GM12878 (cell line): ENCODE measurements around the gene BCAS3. TPM values are rescaled to one million over a fixed set of nuclear protein-coding genes. Genes with fewer than 3 reads are reported as not detected.

Experiments
- IRF4 ChIP-seq: IDR thresholded peaks from 2 replicates; pipeline ENCODE4 v1.6.1; 2011; ENCODE audit warnings: low read depth, low read length
- MTA3 ChIP-seq: IDR thresholded peaks from 2 replicates; pipeline ENCODE4 v1.6.1; 2012; ENCODE audit warnings: low read length, inconsistent platforms, borderline replicate concordance
- POLR2AphosphoS5 ChIP-seq: IDR thresholded peaks from 2 replicates; pipeline ENCODE4 v1.6.1; 2011; ENCODE audit warnings: mild to moderate bottlenecking, low read length, inconsistent platforms
- RFX5 ChIP-seq: IDR thresholded peaks from 2 replicates; pipeline ENCODE4 v1.6.1; 2011; ENCODE audit warnings: low read depth, low read length, improper control_type of control experiment
- polyA plus RNA-seq, 11 experiments: library from polyadenylated mRNA; depleted of rRNA in 4 of 11; unstranded in 6 of 11; stranded (reverse) in 5 of 11; fragments of >200 nt; fragmentation: Nextera tagmentation in 4 of 11; fragmentation: Illumina TruSeq in 1 of 11; extraction: Ambion mirVana in 4 of 11; extraction: Trizol in 1 of 11; gene quantifications; 1 replicate in 1 of 11; 2 replicates in 10 of 11; pipeline versions ENCODE4 v1.2.1 to v1.2.3, GENCODE V29; 2011 to 2016; ENCODE audit warnings: inconsistent platforms in 2 of 11, missing spikeins in 2 of 11, low read depth in 1 of 11
- total RNA-seq, 4 experiments: library from RNA; depleted of rRNA in 3 of 4; stranded (reverse); fragments of >200 nt in 3 of 4; fragmentation: Illumina TruSeq in 1 of 4; extraction: Trizol in 1 of 4; gene quantifications; 2 replicates each; pipeline versions ENCODE4 v1.2.1 to v1.2.3, GENCODE V29; 2013 to 2021
- TF ChIP-seq, protein P1 (sequence below): fragments of 450-650 bp; IDR thresholded peaks from 2 replicates; pipeline ENCODE4 v1.6.1; 2016; ENCODE audit warnings: mild to moderate bottlenecking, moderate library complexity, borderline replicate concordance
- TF ChIP-seq, protein P2 (sequence below): fragments of 450-650 bp; IDR thresholded peaks from 2 replicates; pipeline ENCODE4 v1.6.1; 2017; ENCODE audit warnings: low read depth, mild to moderate bottlenecking, moderate library complexity

Gene BCAS3
- total and polyA plus RNA-seq, 10 of the 15 experiments (the other 5 are each of a cell fraction or from before 2014, with no cell fraction given): 2.1 to 11.0 (median 6.6) TPM

DNA sequence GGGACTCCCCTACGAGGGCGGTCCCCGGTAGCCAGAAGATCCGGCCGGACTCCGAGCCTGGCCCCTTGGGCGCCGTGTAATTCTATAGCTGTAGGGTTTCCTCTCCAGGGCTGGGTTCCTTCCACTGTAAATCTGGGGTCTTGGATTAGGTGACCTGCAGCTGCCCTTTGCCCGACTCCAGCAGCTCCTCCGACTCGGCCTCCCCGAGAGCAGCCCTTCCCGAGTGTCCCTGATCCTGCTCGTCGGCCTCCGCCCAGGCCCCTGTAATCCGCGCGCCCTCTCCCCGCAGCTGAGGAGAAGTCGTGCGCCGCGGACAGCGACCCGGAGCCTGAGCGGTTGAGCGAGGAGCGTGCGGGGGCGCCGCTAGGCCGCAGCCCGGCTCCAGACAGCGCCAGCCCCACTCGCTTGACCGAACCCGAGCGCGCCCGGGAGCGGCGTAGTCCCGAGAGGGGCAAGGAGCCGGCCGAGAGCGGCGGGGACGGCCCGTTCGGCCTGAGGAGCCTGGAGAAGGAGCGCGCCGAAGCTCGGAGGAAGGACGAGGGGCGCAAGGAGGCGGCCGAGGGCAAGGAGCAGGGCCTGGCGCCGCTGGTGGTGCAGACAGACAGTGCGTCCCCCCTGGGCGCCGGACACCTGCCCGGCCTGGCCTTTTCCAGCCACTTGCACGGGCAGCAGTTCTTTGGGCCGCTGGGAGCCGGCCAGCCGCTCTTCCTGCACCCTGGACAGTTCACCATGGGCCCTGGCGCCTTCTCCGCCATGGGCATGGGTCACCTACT is 727.4 kb downstream of the BCAS3 start (continued):
- TF ChIP-seq, protein P1, sequence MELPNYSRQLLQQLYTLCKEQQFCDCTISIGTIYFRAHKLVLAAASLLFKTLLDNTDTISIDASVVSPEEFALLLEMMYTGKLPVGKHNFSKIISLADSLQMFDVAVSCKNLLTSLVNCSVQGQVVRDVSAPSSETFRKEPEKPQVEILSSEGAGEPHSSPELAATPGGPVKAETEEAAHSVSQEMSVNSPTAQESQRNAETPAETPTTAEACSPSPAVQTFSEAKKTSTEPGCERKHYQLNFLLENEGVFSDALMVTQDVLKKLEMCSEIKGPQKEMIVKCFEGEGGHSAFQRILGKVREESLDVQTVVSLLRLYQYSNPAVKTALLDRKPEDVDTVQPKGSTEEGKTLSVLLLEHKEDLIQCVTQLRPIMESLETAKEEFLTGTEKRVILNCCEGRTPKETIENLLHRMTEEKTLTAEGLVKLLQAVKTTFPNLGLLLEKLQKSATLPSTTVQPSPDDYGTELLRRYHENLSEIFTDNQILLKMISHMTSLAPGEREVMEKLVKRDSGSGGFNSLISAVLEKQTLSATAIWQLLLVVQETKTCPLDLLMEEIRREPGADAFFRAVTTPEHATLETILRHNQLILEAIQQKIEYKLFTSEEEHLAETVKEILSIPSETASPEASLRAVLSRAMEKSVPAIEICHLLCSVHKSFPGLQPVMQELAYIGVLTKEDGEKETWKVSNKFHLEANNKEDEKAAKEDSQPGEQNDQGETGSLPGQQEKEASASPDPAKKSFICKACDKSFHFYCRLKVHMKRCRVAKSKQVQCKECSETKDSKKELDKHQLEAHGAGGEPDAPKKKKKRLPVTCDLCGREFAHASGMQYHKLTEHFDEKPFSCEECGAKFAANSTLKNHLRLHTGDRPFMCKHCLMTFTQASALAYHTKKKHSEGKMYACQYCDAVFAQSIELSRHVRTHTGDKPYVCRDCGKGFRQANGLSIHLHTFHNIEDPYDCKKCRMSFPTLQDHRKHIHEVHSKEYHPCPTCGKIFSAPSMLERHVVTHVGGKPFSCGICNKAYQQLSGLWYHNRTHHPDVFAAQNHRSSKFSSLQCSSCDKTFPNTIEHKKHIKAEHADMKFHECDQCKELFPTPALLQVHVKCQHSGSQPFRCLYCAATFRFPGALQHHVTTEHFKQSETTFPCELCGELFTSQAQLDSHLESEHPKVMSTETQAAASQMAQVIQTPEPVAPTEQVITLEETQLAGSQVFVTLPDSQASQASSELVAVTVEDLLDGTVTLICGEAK: no peak
- TF ChIP-seq POLR2AphosphoS5 (no peak), IRF4 (no peak), RFX5 (no peak), MTA3 (no peak)
- TF ChIP-seq, protein P2, sequence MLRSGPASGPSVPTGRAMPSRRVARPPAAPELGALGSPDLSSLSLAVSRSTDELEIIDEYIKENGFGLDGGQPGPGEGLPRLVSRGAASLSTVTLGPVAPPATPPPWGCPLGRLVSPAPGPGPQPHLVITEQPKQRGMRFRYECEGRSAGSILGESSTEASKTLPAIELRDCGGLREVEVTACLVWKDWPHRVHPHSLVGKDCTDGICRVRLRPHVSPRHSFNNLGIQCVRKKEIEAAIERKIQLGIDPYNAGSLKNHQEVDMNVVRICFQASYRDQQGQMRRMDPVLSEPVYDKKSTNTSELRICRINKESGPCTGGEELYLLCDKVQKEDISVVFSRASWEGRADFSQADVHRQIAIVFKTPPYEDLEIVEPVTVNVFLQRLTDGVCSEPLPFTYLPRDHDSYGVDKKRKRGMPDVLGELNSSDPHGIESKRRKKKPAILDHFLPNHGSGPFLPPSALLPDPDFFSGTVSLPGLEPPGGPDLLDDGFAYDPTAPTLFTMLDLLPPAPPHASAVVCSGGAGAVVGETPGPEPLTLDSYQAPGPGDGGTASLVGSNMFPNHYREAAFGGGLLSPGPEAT: no peak
